GM20431 (cell line): ENCODE measurements around the gene EEF1AKMT2.
"Not testable (repeated sequence)": the region's sequence is repeated elsewhere in the genome, so short reads cannot be mapped to it uniquely, and the experiment has no call there.

Source experiments
- in situ Hi-C: fragments of 300-500 bp; cut with MseI, MboI; formaldehyde crosslinking; loops from one replicate; pipeline ENCODE4 v1.15.0; 2020; ENCODE audit warnings: low sequenced_read_pairs; ENCODE audit not compliant: unreplicated experiment

The EEF1AKMT2 gene

DNA sequence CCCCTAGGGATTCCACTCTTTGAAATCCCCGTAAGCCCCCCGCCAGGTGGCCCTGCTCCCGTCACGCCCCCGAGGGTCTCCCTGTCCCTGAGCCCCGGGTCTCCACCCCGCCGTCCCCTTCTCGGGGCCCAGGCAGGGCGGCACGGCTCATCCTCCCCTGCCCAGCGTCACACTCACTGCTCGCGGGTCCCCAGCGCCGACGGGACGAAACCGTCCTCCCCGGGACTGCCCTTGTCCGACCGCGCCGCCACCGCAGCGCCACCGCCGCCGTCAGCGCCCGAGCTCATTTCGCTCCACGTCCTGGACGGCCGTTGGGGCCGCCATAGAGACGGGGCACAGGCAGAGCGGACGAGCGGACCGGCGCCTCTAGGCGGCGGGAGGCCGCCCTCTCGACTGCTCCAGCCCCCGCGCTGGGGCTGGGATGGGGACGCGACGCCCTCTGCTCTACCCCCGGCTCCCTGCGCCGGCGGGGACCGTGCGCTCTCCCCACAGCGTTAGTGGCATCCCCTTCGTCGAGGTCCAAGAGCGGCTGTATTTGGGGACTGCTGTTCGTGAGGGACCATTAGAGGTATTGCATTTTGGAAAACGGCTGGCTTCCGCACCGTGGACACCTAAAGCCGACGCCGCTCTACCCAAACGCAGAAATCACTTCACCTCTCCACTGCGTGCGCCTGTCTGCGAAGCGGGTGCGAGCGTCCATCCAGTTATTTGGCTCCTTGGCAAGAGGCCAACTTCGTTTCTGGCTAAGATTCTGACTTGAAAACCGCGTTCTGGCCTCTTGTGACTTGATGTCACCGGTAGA lies at the start of gene EEF1AKMT2:
EEF1AKMT2 (minus strand) TSS at position 341 of the 802 bp plus-strand sequence; CDS start at position 287, 54 bp downstream.
- in situ Hi-C loops = no loop called here

GRCh38 chr10:124837687-124838086 lies 46.0 kb upstream of the EEF1AKMT2 start:
- in situ Hi-C loops = loop anchor here (25.0 kb wide), 1 partner anchor 300 kb away; no protein-coding TSS in a partner anchor

- in situ Hi-C loops = loop anchor here (25.0 kb wide), 1 partner anchor 294 kb away; no protein-coding TSS in a partner anchor
These were observed 39.4 kb upstream of the EEF1AKMT2 start for GRCh38 chr10:124831116-124831515.

- in situ Hi-C loops = loop anchor here (25.0 kb wide), 1 partner anchor 293 kb away; no protein-coding TSS in a partner anchor
These were observed 38.8 kb upstream of the EEF1AKMT2 start for GRCh38 chr10:124830445-124830844.

DNA sequence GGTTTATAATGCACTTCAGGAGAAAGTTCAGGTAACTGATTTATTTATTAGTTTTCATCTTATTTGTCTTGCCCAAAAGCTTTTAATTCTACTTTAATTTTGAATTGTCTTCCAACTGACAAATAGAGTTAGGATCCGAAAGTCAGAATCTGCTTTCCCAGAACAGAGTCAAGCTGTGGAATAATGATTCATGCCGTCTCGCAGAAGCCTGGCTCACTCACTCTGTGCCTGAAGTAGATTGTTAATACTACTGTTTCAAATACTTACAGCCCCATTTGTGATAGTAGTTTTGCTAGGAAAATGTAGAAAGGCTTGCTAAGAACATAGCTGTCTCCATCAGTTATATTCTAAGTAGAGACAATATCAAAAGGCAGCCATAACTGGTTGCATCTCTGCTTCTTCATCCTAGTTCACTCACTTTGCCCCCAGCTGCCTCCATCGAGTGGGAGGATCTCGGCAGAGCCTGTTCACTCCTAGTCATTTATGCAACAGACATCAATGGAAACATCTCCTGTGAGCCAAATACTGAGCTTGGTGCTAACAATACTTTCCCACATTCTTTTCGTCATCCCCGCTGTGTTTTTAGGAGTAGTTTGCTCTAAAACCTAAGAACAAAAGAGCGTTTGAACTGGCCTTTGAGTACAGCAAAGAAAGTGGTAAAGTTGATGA lies 37.9 kb upstream of the EEF1AKMT2 start:
- in situ Hi-C loops = loop anchor here (25.0 kb wide), 1 partner anchor 292 kb away; no protein-coding TSS in a partner anchor

DNA sequence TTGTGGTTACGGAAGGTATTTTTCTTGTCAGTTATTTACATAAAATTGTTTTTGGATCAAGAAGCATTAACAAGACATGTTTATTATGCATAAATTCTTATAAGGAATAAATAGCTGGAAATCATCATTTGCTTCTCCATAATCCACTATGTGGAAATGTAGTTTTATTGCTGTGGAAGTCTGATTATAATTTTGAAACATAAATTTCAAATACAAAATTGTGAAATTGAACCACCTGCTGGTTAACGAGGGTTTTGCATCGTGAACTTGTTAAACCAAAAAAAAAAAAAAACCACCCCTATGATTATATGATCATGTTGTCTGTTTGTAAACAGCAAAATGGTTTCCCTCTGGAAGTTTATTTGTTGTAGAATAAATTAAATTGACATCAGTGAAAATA lies 35.8 kb upstream of the EEF1AKMT2 start:
- in situ Hi-C loops = loop anchor here (25.0 kb wide), 1 partner anchor 290 kb away; no protein-coding TSS in a partner anchor

- in situ Hi-C loops = loop anchor here (25.0 kb wide), 1 partner anchor 289 kb away; no protein-coding TSS in a partner anchor
These were observed 34.6 kb upstream of the EEF1AKMT2 start for GRCh38 chr10:124826262-124826661.

DNA sequence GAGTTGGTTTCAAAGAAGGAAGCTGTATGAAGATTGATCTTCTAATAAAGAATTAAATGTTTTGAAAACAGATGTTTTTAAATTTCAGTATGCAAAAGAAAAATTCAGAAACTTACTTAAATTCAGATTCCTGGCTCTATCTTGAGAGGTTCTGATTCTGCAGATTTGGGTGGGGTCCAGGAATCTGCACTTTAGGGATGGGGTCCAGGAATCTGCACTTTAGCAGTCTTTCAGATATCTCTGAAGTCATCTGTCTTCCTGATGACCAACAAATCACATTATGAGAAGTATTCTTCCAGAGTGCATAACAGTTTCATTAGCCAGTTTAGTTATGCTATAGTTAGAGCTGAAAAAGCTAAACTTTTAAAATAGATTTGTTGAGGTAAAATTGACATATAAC lies 34.0 kb upstream of the EEF1AKMT2 start:
- in situ Hi-C loops = loop anchor here (25.0 kb wide), 1 partner anchor 288 kb away; no protein-coding TSS in a partner anchor

GRCh38 chr10:124824932-124825331 lies 33.2 kb upstream of the EEF1AKMT2 start:
- in situ Hi-C loops = loop anchor here (25.0 kb wide), 1 partner anchor 288 kb away; no protein-coding TSS in a partner anchor

- in situ Hi-C loops = no loop called here
These were observed 32.8 kb upstream of the EEF1AKMT2 start for GRCh38 chr10:124824507-124824906.

DNA sequence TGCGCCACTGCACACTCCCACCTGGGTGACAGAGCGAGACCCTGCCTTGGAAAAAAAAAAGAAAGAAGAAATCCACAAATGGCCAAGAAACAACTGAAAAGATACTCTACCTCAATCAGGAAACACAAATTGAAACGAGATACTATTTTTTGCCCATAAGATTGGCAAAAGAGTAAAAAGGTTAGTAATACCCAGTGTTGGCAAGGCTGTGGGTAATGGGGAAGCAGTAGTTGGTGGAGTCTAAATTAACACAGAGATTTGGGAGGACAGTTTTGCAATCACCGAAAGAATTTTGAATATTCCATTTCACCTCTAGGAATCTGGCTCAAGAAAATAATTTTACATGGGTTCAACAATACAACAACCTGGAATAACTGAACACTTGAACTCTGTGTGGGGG lies 29.8 kb upstream of the EEF1AKMT2 start:
- in situ Hi-C loops = no loop called here

DNA sequence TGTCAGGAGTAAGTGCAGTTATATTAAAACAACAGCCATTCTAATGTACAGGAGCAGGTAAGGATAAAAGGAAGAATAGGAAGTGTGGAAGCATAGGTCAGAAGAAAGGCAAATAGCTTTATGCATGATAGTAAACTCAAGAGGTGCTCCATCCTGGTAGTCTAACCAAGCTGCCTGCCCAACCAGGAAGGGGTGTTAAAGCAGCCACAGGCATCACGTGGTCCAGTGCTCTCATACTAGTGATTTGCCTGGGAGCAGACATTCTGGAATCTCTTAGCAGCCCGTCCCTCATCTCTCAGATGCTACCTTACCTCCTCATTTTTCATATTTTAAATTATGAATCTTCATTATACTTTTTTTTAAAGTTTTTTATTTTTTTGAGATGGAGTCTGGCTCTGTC lies 28.4 kb upstream of the EEF1AKMT2 start:
- in situ Hi-C loops = no loop called here

- in situ Hi-C loops = no loop called here
These were observed 10.6 kb upstream of the EEF1AKMT2 start for GRCh38 chr10:124802313-124802675.

DNA sequence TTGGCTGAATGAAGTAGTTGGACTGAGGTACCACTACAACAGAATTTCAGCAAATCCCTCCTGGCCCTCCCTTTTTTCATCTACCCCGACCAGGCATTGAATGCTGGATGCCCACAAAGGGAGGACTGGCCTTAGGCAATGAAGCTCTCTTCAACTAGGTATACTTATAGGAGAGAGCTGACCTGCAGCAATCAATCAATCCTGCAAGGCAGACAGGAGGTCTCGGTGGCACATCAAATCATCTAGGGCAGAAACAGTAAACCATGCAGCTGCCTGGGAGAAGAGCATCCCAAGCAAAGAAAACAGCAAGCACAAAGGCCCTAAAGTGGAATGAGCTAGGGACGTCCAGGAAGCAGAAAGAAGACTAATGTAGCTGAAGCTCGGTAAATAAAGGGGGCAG lies 7.5 kb upstream of the EEF1AKMT2 start:
- in situ Hi-C loops = no loop called here

- in situ Hi-C loops = no loop called here
These were observed 7.1 kb upstream of the EEF1AKMT2 start for GRCh38 chr10:124798781-124799180.

GRCh38 chr10:124798364-124798763 lies 6.7 kb upstream of the EEF1AKMT2 start:
- in situ Hi-C loops = no loop called here

GRCh38 chr10:124792998-124793352 lies 1.3 kb upstream of the EEF1AKMT2 start:
- in situ Hi-C loops = no loop called here

DNA sequence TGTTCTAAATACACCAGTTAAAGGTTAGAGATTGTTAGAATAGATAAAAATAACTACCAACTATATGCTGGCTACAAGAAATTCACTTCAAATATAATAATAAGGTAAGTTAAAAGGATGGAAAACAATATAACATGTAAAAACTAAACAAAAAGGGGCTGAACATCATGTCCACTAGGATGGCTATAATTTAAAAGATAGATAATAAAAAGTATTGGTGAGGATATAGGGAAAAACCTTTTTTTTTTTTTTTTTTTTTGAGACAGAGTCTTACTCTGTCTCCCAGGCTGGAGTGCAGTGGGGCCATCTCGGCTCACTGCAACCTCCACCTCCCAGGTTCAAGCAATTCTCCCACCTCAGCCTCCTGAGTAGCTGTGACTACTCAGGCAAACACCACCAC lies 8.8 kb downstream of the EEF1AKMT2 start:
- in situ Hi-C loops = not testable (repeated sequence)

DNA sequence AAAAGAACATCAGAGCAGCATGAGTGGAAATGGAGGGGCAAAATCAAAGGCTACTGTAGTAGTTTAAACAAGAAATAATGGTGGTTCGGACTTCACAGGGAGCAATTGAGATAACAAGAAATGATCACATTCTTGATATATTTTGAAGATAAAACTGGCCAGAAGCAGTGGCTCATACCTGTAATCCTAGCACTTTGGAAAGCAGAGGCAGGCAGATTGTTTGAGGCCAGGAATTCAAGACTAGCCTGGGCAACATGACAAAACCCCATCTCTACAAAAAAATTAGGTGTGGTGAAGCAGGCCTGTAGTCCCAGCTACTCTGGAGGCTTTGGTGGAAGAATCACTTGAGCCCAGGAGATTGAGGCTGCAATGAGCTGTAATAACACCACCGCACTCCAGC lies 22.9 kb downstream of the EEF1AKMT2 start:
- in situ Hi-C loops = no loop called here

DNA sequence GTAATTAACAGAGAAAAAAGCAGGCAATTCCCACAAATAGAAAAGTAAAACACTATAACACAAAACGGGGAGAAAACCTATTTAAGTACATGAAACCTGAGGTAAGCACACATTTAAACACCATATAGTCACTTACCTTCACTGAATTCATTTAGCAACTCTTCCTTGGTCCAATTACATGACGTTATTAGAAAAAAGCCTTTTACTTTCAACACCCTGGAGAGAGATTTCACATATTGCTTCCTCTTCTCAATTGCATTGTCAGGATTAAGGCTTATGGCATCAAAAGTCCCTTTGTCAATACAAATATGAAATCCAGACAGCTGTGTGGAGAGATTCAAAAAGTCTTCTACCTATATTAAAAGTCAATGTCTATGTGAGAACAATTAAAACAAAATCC lies 26.4 kb downstream of the EEF1AKMT2 start:
- in situ Hi-C loops = no loop called here

DNA sequence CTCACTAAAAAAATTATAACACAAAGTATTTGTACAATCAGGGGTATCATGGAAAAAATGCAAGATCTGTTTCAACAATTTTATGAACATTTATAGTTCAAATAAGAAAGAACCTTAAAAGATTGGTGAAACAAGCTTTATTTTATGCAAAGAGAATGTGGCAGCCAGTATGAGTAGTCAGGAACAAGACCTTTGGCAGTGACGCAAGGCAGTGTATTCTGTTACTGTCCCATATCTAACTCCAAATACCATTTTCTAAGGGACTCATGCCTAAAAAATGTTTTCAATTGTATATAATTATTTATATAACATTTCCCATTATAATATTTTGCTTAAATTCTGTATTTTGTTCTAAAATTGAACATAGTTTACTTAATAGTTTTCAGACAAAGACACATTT lies 28.4 kb downstream of the EEF1AKMT2 start:
- in situ Hi-C loops = no loop called here
